Activated CD8-positive, alpha-beta memory T cell treated with anti-CD3 and anti-CD28 coated beads, Interleukin-2, amount 50 U/mL, for 24 hours (primary cell): ENCODE results near the gene TMEM163.
"Not testable (repeated sequence)": the region's sequence is repeated elsewhere in the genome, so short reads cannot be mapped to it uniquely, and the experiment has no call there.

Experiments
- DNase-seq: peaks from one replicate; pipeline ENCODE4 v3.0.0-alpha.2; 2020; ENCODE audit errors: extremely low read depth

Gene TMEM163

DNA sequence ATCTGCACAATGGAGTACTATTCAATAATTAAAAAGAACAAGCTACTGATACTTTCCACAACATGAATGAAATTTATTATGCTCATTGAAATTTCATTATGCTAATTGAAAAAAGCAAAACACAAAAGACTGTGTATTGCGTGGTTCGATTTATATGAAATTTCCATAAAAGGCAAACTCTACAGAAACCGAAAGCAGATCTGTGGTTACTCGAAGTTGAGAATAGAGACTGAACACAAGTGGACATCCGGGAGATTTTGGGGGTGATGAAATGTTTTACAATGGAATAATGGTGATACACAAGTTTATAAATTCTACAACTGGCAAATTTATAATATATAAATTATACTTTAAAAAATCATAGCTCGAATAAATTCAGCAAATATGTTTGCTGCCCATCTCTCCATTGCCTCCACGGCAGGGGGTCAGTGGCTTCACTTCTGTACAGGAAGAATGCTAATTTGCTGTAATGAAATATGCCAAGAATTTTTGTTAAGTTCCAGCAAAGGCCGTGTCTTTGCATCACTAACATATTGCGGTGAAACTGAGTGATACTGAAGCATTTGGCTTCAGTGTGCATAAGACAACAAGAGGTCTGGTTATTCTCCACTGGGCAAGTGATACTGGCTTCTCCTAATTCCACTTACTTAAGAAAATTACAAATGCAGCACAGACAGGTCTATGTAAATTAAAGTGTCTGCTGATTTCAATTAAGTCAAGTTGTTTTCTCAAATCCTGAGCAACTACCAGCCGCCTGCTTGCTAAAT, 96.7 kb downstream of the TMEM163 start:
- DNase-seq, result no peak

DNA sequence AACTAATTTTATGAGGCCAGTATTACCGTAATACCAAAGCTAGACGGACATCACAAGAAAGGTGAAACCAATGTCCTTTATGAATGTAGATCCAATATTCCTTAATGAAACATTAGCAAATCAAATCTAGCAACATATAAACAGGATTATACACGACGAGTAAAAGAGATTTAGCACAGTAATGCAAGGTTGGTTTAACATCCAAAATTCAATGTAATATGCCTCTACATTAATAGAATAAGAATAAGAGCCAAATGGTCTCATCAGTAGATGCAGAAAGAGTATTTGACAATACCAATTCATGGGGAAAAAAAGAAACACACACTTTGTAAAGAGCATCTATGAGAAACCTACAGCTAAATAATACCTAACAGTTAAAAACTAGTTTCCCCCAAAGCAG, 99.5 kb downstream of the TMEM163 start:
- no peak for DNase-seq

DNA sequence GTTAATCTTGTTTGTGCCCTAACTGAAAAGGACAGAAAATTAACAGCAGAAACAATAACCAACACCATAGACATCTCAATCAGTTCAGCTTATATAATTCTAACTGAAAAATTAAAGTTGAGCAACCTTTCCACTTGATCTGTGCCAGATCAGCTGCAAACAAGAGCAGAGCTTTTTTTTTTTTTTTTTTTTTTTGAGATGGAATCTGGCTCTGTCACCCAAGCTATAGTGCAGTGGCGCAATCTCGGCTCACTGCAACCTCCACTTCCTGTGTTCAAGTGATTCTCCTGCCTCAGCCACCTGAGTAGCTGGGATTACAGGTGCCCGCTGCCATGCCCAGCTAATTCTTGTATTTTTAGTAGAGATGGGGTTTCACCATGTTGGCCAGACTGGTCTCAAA, 103.3 kb downstream of the TMEM163 start:
- DNase-seq, result not testable (repeated sequence)

DNA sequence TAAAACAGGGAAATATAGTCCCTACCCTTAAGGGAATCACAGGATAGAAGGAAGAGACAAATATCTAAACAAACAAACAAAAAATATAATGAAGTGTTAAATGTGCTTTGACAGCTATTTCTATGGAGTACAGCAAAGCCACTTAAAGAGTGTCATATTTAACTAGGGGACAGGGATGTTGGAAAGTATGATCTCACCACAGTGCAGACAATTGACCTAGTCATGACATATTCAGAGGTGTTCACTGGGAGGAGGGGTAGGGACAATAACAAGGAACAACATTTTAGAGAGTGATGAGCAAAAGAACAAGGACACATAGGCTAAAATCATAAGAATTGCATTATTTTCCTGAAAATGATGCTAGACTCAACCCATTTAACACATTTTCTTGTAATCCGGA, 107.5 kb downstream of the TMEM163 start:
- DNase-seq, result no peak

DNA sequence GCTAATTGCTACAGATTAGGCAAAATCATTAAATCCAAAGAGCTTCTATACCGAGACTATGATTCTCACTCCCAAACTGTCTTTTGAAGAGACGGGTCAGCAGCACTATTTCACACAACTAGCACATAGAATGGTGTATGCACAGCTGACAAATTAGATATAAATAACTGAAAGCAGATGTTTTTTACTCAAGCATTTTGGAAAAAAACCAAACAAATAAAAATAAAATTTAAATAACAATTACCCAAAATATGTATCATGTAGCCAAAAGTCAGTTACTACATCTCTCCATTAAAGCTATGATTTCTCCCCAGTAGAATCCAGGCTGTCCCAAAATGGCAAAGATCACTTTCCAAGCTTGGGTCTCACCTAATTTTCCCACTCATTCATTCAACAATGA, 107.9 kb downstream of the TMEM163 start:
- DNase-seq, result no peak

DNA sequence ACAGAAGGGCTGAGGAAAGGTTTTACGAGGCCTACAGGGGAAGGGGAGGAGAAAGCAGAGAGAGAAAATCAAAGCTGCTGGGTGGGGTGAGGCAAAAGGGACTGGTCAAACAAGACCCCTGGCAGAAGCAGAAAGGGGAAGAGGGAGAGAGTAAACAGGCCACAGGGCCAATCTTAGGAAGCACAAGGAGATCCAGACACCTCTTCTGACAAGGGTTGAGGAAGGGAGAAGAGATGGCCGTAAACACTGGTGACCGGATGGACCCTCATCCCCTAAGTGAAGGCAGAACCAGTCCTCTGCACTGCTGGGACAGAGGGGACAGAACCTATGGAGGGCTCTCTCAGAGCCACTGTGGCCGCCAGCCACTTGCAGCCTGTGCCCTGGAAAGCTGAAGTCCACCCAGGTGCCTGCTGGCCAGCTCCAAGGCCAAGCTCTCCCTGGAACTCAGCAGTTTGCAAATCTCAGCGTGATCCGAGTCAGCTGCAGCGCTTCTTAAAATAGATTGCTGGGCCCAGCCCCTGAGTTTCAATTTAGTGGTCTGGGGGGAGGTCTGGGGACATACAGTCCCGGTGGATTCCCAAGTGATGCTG, 108.8 kb downstream of the TMEM163 start:
- no peak for DNase-seq

DNA sequence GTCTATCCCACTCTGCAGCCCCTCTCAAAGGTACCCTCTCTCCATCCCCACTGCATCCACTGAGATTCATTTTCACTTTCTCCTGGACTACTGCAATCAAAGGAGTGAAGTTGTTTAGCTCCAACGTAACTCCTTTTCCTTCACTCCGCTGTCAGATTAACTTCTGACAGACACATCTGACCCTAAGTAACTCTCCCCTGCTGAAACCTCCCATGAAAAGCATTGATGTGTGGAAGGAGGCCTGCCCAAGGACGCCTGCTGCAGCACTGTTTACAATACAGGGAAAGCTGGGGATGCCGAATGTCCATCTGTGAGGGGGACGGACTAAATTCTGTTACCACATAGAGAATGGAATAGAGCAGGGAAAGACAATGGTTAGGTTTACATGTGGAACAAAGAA, 114.8 kb downstream of the TMEM163 start:
- no peak for DNase-seq

DNA sequence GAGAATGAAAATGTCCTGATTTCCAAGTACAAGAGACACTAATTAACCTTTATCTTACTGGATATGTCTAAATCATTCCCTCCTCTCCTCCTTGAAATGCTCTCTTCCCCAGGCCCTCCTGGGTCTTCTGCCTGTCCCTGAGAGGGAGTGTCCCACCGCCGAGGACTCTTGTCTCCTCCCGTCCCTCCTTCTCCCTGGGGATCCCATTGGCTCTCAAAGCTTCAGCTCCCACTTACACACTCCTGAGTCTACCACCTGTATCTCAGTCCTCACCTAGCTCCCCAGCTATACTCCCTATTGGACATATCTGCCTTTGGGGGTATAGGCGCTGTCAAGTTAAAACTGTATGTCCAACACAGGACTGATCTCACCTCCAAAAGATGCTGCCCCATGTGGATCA, 116.1 kb downstream of the TMEM163 start:
- DNase-seq, result no peak

DNA sequence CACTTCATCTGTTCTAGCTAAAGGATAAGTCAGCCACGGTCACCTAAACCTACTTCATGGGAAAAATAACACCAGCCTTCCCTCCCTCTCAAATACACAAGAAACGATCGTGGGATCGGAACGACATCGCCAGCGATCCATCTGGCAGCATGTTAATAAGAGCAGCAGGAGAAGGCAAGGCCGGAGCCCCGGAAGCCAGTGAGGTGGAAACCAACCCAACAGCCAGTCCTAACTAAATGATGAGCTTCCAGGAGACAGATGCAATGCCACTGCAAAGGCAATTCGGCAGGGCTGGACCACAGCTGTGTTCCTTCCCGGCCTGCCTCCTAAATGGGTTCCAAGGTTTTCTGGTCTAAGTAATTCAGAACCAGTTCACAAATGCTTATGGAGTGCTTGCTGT, 117.5 kb downstream of the TMEM163 start:
- DNase-seq, result no peak

DNA sequence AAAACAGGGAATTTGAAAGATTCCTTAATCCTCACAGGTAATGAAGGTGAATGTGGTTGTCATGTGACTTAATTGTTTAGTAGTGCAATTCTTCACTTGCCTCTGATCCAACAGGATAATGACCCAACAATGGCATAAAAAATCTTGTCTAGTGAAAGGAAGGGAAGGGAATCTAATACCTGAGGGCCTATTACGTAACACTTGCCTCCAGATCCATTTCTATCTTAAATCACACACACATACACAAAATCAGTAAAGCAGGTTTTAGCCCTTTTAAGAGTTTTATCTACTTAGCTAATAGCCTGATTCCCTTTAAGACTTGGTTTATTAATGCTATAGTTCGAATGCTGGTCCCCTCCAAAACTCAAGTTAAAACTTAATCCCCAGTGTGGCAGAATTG, 118.6 kb downstream of the TMEM163 start:
- DNase-seq, result no peak

DNA sequence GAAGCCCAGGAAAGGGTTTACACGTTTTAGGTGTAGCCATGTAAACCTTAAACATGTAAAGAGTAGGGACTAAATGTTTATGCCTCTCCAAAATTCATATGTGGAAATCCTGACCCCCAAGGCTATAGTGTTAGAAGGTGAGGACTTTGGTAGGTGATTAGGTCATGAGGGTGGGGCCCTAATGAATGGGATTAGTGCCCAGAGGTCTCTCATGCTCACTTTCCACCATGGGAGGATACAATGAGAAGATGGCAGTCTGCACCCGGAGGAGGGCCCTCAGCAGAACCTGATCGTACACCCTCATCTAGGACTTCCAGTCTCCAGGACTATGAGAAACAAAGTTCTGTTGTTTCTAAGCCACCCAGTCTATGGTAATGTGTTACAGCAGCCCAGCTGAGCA, 119.6 kb downstream of the TMEM163 start:
- no peak for DNase-seq

DNA sequence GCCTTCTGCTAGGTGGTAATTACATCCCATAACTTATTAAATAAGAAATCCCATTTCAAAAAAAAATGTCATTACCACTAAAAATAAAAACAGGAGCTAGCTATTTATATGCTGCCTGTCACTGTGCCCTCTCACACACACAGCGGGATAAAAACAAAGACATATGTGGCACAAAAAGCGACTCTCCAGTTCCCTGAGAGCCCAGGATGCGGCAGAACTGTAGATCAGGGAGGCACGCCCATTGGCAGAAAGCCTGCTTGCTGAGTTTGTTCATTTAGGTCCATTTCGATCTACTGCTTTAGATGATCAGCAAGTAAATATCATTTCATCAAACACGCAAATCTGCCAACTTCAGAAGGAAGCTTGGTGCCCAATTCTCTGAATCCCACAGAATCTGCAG, 124.4 kb downstream of the TMEM163 start:
- no peak for DNase-seq

DNA sequence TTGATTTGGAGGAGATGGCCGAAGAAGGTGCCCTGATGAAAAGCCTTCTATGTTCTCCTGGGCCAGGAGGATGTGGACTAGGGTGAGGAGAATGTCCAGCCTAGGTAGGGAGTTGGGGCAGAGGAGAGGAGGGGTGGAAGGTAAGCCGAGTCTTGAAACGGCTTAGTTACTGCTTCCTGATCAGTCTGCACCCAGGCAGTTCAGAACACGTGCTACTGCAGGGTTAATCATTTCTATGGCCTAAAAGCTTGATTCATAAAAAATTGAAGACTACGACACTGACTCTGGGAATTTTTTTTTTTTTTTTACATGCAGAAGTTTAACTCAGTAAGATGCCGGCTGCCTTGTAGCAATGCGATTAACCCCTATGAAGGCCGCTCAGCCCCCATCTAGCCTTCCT, 125.3 kb downstream of the TMEM163 start:
- DNase-seq, result no peak

DNA sequence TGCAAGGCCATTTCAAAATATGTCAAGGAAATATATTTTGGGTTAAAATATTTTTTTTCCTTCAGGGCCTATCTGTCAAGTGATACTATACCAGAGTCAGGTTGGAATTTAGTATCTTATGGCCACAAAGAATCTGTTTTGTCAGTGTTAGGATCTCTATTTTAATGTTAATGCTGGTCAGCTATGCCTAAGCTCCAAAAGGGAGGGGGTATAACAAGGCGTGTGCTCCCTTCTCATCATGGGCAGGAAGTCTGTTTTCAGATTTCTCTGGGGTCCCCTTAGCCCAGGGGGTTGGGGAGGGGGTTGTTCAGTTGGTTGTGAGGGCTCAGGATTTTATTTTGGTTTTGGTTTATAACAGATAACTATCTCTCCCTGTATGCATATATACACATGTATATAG, 126.4 kb downstream of the TMEM163 start:
- DNase-seq, result no peak

DNA sequence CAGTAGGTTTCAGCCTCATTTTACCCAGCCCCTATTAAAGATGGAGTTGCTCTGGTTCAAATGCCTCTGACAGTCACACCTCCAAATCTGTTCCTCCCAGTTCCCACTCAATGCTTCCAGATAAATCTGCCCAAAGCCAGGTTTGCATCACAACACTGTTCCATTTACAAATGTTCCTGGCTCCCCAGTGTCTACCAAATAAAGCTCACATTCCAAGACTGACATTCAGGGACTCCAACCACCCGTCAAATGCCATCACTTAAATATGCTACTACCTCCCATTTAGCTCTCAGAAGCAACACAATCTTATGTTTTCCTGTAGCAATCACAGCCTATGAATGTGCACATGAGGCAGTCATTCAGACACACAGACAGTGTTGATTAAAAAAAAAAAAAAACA, 127.3 kb downstream of the TMEM163 start:
- no peak for DNase-seq

DNA sequence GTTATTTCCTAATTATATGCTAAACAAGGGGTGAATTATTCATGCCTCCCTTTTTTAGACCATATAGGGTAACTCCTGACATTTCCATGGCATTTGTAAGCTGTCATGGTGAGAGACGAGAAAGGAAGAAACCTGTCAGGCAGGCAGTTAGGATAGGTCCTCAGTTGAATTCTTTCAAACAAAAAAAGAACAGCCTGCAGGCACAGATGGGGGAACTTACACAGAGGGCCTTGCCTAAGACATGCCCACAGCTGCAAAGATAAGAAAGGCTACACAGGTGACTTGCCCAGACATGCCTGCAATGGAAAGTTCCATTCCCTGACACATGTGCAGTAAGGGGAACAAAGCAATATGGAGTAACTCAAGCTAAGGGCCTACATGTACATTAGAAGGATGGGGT, 128.1 kb downstream of the TMEM163 start:
- no peak for DNase-seq

DNA sequence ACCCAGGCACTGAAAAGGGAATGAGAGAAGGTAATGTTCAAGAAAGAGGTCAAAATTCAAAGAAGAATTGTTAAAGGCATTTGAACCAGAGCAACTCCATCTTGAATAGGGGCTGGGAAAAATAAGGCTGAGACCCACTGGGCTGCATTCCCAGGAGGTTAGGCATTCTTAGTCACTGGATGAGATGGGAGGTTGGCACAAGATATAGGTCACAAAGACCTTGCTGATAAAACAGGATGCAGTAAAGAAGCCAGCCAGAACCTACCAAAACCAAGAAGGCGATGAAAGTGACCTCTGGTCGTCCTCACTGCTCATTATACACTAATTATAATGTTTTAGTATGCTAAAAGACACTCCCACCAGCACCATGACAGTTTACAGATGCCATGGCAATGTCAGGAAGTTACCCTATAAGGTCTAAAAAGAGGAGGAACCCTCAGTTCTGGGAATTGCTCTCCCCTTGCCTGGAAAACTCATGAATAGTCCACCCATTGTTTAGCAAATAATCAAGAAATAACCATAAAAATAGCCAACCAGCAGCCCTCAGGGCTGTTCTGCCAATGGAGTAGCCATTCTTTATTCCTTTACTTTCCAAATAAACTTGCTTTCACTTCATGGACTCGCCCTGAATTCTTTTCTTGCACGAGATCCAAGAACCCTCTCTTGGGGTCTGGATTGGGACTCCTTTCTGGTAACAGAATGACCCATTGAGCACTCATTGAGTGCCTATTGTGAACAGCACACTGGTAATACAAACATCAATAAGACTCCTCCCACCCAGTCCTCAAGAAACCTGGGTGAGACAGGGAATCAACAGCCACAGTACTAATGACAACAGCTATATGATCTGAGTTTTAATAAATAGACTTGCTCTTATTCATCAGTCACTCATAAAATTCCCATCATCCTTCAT, 129.4 kb downstream of the TMEM163 start:
- DNase-seq, result not testable (repeated sequence)

DNA sequence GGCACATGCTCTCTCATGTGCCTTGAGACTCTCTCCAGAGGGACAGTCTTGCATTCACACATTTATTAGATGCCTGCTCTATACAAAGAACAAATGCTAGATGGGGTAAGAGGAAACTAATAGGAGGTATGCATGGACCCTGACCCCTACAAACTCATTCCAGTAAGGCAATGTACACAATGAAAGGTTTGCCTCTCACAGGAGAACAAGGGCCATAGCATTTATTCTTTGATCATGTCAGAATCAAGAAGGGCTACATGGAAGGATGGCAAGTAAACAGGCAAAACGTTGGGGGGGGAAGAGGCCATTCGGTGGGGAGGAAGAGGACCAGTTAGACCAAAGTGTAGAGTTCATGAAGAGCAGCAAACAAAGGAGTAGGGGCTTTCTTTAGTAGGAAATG, 130.2 kb downstream of the TMEM163 start:
- DNase-seq, result no peak

DNA sequence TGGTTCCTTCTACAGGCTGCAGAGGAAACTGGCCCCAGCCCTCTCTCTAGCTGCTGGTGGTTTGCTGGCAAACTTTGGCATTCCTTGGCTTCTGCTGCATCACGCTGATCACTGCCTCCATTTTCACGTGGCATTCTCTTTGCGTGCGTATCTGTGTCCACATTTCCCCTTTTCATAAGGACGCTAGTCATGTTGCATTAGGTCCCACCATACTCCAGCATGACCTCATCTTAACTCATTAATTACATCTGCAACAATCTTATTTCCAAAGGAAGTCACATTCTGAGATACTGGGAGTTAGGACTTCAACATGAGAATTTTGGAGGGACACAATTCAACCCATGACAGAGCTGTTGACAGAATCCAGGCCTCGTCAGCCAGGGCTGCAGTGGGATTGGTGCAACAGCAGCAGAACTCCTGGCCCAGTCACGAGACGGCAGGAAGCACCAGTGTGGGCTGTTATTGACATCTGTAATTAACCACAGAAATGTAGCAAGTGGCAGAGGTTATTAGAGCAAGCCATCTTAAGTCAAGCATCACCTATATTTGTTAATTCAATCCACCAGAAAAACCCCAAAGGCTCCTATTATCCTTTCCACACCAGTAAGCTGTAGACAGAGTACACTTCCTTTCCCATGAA, 132.4 kb downstream of the TMEM163 start:
- no peak for DNase-seq

DNA sequence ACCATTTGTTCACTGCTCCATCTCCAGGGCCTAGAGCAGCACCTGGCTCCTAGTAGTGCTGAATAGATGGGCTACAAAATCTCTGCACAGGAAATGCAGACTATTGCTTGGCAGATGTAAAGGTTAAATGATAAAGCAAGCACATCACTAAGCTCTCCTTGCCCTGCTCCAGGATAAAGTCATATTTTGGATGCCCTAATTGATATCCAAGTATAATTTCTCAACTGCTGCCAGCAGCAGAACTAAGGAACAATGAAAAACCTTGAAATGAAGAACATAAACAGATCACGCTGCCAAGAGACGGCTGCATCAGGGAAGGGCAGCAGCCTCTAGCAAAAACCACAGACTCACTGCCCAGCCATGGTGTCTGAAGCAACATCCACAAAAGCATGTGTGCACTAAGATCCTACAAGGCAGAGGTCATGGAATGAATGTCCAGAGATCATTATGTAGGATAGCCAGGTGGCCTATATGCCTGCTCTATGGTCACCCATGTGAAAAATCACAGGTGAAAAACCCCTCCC, 134.7 kb downstream of the TMEM163 start:
- DNase-seq, result no peak

DNA sequence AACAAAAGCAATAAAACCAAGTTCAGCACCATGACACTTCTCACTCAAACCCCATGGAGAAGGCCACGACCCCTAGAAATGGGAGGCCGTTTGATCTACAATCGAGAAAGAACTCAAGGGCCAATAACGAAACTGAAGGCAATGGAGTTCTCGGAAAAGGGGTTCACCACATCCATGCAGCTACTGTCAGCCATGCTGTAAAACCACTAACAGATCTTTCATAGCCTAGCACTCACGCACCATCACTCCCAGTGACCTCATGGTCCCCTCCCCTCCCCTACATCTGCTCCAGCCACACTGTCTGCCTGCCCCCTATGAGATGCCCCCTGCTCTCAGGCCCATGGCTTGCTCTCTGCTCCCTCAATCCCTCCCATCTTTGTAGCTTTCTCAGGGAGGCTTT, 135.3 kb downstream of the TMEM163 start:
- DNase-seq, result no peak

DNA sequence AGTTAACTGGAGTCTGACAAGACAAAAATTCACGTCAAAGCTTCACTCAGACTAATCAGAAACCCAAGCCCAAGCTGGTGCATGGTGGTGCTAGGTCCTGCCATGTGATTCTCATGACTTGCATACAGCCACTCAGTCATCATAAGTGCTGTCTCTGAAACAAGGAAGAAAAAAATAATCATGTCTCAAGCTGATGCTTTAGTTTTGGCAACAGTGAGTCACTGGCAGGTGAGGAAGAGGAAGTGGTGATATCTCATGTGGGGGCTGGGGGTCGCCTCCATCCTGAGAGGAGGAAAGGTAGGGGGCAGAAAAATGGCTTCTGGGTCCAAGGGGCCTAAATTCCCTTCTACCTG, 136.3 kb downstream of the TMEM163 start:
- no peak for DNase-seq
